ENCODE data around the gene KCNN4.

The KCNN4 gene

GRCh38 chr19:43804432-43804831, 23.7 kb upstream of the KCNN4 start:
- Histone ChIP-seq H3K36me3 (ENCODE audit: low read depth) (no peaks in the 10 kb centered on the region), H3K27me3 (ENCODE audit: insufficient read depth, poor library complexity, severe bottlenecking) (no peaks in the 10 kb centered on the region), H3K4me3 (ENCODE audit: severe bottlenecking) (no peak overlapping the region), H3K9me3 (ENCODE audit: severe bottlenecking) (no peaks in the 10 kb centered on the region), H3K27ac (ENCODE audit: poor library complexity, severe bottlenecking) (no peak overlapping the region), H3K4me1 (ENCODE audit: insufficient read depth, poor library complexity, severe bottlenecking) (peaks cover 7% of the 10 kb centered on the region)
- no peak for DNase-seq (ENCODE audit: low spot score)
- no peak for ATAC-seq (ENCODE audit: low read depth)
- TF ChIP-seq, protein P1, sequence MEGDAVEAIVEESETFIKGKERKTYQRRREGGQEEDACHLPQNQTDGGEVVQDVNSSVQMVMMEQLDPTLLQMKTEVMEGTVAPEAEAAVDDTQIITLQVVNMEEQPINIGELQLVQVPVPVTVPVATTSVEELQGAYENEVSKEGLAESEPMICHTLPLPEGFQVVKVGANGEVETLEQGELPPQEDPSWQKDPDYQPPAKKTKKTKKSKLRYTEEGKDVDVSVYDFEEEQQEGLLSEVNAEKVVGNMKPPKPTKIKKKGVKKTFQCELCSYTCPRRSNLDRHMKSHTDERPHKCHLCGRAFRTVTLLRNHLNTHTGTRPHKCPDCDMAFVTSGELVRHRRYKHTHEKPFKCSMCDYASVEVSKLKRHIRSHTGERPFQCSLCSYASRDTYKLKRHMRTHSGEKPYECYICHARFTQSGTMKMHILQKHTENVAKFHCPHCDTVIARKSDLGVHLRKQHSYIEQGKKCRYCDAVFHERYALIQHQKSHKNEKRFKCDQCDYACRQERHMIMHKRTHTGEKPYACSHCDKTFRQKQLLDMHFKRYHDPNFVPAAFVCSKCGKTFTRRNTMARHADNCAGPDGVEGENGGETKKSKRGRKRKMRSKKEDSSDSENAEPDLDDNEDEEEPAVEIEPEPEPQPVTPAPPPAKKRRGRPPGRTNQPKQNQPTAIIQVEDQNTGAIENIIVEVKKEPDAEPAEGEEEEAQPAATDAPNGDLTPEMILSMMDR (IDR thresholded peaks at IDR 0.05; ENCODE audit: poor library complexity, severe bottlenecking): no peak

GRCh38 chr19:43802216-43802951, 21.6 kb upstream of the KCNN4 start, which contains the start of gene LYPD5:
LYPD5 (minus strand) TSS chr19:43802447; CDS start chr19:43802380, 67 bp downstream.
- Histone ChIP-seq H3K27me3 (ENCODE audit: insufficient read depth, poor library complexity, severe bottlenecking) (no peaks in the 10 kb centered on the region), H3K27ac (ENCODE audit: poor library complexity, severe bottlenecking) (no peak within 1 kb of the TSS), H3K9me3 (ENCODE audit: severe bottlenecking) (no peaks in the 10 kb centered on the region), H3K36me3 (ENCODE audit: low read depth) (no peaks in the 10 kb centered on the region), H3K4me1 (ENCODE audit: insufficient read depth, poor library complexity, severe bottlenecking) (peaks cover 8% of the 10 kb centered on the region), H3K4me3 (ENCODE audit: severe bottlenecking) (no peak within 1 kb of the TSS)
- TF ChIP-seq, protein P1 (IDR thresholded peaks at IDR 0.05; ENCODE audit: poor library complexity, severe bottlenecking): no peak
- DNase-seq (ENCODE audit: low spot score) (no peak), ATAC-seq (ENCODE audit: low read depth) (no peak)

DNA sequence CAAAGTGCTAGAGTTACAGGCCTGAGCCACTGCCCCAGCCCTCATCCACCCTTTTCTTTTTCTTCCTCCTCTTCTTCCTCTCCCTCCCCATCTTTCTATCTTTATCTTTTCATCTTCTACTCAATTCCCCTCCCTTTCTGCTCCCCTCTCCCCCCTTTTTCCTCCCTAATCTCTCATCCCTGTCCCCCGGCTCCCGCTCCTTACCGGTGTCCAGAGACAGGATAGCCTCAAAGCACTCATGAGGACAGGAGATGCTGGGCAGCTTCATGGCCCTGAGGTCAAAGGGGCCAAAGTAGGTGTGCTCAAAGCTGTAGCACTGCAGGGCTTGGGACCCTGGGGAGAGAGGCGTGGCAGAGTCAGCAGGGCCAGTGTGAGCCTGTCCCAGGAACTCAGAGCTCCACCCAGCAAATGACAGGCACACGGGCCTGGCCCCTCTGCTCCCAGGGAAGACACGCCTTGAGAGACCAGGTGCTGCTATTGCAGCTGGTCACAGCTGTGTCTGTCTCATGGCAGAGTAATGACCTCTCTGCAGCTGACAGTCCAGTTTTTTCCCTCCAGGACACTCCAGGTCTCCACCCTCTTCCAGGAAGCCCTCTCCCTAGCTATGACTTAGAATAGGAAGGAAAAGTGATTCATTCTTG, 18.8 kb upstream of the KCNN4 start:
- no peaks in the 10 kb centered on the region for H3K27me3 ChIP-seq (ENCODE audit: insufficient read depth, poor library complexity, severe bottlenecking)
- H3K27ac ChIP-seq (ENCODE audit: poor library complexity, severe bottlenecking): peak overlapping the region; percentile 19

DNA sequence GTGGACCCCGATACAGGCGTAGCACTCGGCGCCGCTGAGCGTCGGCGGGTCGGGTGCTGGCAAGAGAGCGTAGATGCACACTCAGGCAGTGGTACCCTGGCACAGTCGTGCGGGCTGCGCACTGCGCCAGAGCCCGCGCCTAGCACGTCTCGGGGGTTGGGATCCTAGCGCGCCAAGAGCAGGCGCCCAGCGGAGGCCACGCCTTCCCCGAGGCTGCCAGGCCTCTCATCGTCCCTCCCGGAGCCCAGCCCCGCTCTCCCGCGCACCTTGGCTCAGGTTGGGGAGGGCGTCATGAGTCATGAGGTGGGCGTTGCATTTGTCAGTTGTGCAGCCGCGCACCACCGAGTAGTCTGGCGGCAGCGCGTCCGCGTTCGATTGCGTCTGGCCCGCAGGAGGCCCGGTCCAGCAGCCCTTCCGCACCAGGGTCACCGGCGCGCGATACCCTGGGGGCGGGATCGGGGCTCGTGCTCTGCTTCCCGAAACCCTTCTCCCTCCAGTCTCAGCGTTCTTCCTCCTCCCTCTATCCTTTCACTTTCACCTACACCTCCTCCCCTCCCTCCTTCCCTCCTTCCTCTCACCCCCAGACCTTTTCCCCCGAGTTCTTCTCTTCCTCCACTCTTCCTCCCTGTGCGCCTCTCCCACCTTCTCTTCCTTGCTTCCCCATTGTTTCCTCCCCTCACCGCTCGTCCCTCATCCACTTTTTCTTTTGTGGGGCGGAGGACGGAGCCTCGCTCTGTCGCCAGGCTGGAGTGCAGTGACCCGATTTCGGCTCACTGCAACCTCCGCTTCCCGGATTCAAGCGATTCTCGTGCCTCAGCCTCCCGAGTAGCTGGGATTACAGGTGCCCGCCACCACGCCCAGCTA, 18.0 kb upstream of the KCNN4 start:
- DNase-seq (ENCODE audit: low spot score) (peak; percentile 89), ATAC-seq (ENCODE audit: low read depth) (peak; percentile 90)
- no peaks in the 10 kb centered on the region for H3K9me3 ChIP-seq (ENCODE audit: severe bottlenecking)
- TF ChIP-seq, protein P1 (IDR thresholded peaks at IDR 0.05; ENCODE audit: poor library complexity, severe bottlenecking): no peak
- H3K4me1 ChIP-seq (ENCODE audit: insufficient read depth, poor library complexity, severe bottlenecking): peaks cover 8% of the 10 kb centered on the region
- H3K27me3 ChIP-seq (ENCODE audit: insufficient read depth, poor library complexity, severe bottlenecking): no peaks in the 10 kb centered on the region
- no peaks in the 10 kb centered on the region for H3K36me3 ChIP-seq (ENCODE audit: low read depth)
- H3K27ac ChIP-seq (ENCODE audit: poor library complexity, severe bottlenecking): peak overlapping the region; percentile 19
- peak overlapping the region; percentile 44 for H3K4me3 ChIP-seq (ENCODE audit: severe bottlenecking)

More for the DNA sequence above, 18.8 kb upstream of the KCNN4 start:
- TF ChIP-seq, protein P1 (IDR thresholded peaks at IDR 0.05; ENCODE audit: poor library complexity, severe bottlenecking): no peak
- Histone ChIP-seq H3K9me3 (ENCODE audit: severe bottlenecking) (no peaks in the 10 kb centered on the region), H3K4me1 (ENCODE audit: insufficient read depth, poor library complexity, severe bottlenecking) (peaks cover 8% of the 10 kb centered on the region), H3K4me3 (ENCODE audit: severe bottlenecking) (no peak overlapping the region), H3K36me3 (ENCODE audit: low read depth) (no peaks in the 10 kb centered on the region)
- ATAC-seq (ENCODE audit: low read depth) (peak; percentile 59), DNase-seq (ENCODE audit: low spot score) (no peak)
